Activated T-helper 1 cell treated with anti-CD3 and anti-CD28 coated beads, Interleukin-12 subunit alpha, Interleukin-12 subunit beta, Interleukin-2, Interleukin-4 antibody, amounts not matched to agents 30 ng/mL and 10 ng/mL and 1 ng/mL, durations not matched to agents 14 hours and 24 hours and 36 hours (primary cell): Measurements from ENCODE around the gene ARHGEF26. TPM values are rescaled to one million over a fixed set of nuclear protein-coding genes. Genes with fewer than 3 reads are reported as not detected.

Experiments used
- DNase-seq: peaks from one replicate; pipeline ENCODE4 v3.0.0; 2021; ENCODE audit warnings: low spot score
- H3K27ac Mint-ChIP-seq: one replicate; pipeline ENCODE4 v1.8.0; 2021; ENCODE audit warnings: mild to moderate bottlenecking, mixed read lengths
- H3K27me3 Mint-ChIP-seq: one replicate; pipeline ENCODE4 v1.8.0; 2022; ENCODE audit warnings: mild to moderate bottlenecking, moderate library complexity, mixed read lengths; ENCODE audit not compliant: insufficient read depth
- H3K36me3 Mint-ChIP-seq: one replicate; pipeline ENCODE4 v1.8.0; 2021; ENCODE audit warnings: low read depth, mixed read lengths
- H3K4me1 Mint-ChIP-seq: one replicate; pipeline ENCODE4 v1.8.0; 2021; ENCODE audit warnings: low read depth, mixed read lengths
- H3K4me3 Mint-ChIP-seq: one replicate; pipeline ENCODE4 v1.8.0; 2021; ENCODE audit warnings: mild to moderate bottlenecking, moderate library complexity, mixed read lengths
- H3K9me3 Mint-ChIP-seq: one replicate; pipeline ENCODE4 v1.8.0; 2021; ENCODE audit warnings: mixed read lengths
- intact Hi-C: fragments of 100-400 bp; cut with micrococcal nuclease; formaldehyde crosslinking; loops from one replicate; pipeline ENCODE4 v1.15.1; 2024
- total RNA-seq: library from RNA; stranded (reverse); gene quantifications from 2 replicates; pipeline ENCODE4 v1.2.3, GENCODE V29; 2022

ARHGEF26 gene
- total RNA-seq, 1 donor from 2014 or later = not detected

GRCh38 chr3:154098376-154098775 lies 22.8 kb upstream of the ARHGEF26 start:
- Mint-ChIP-seq H3K4me1 (no peaks in the 10 kb centered on the region), H3K9me3 (no peaks in the 10 kb centered on the region), H3K36me3 (no peaks in the 10 kb centered on the region), H3K27ac (no peak overlapping the region), H3K27me3 (no peaks in the 10 kb centered on the region), H3K4me3 (no peak overlapping the region)
- intact Hi-C loops = no loop called here
- DNase-seq = no peak

DNA sequence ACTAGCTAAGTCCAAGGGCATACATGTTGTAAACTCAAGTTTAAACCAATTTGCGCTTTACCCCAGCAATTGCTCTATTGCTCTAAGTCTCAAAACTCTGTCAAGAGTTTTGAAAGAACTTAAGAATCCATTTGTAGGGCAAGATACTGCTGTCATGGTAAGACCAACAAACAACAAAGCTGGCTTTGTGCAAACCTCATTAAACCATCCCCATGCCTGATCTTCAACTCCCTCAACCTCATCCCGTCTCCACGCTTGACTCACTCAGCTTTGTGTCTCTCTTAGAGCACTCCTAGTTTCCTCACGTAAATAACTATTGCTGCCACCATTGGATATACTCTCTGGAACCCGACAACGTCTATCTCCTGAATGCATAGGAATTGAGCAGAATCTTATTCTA lies 20.6 kb upstream of the ARHGEF26 start:
- H3K27ac Mint-ChIP-seq = no peak overlapping the region

DNA sequence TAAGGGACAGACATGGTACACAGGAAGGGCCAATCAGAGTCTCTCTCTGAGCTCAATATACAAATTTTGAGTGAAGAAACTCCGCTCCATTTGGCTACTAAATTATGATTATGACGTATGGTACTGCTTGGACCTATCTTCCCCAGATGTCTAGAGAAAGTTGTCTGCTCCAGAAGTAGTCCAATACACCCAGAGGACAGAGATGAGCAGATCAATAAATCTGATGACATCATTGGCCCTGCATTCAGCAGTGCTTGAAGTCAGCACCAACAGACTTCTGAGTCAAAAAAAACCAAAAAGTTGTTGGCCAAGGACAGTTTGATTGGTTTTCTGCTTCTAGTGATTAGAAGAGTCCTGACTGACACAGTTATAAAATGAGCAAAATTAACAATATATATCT lies 19.9 kb upstream of the ARHGEF26 start:
- Mint-ChIP-seq H3K4me3 (no peak overlapping the region), H3K36me3 (no peaks in the 10 kb centered on the region), H3K27me3 (no peaks in the 10 kb centered on the region), H3K9me3 (no peaks in the 10 kb centered on the region), H3K27ac (no peak overlapping the region), H3K4me1 (no peaks in the 10 kb centered on the region)
- DNase-seq = no peak
- intact Hi-C loops = no loop called here

More for the DNA sequence above, 20.6 kb upstream of the ARHGEF26 start:
- intact Hi-C loops = no loop called here
- Mint-ChIP-seq H3K4me1 (no peaks in the 10 kb centered on the region), H3K4me3 (no peak overlapping the region), H3K36me3 (no peaks in the 10 kb centered on the region), H3K9me3 (no peaks in the 10 kb centered on the region), H3K27me3 (no peaks in the 10 kb centered on the region)
- DNase-seq = no peak

- Mint-ChIP-seq H3K27ac (no peak overlapping the region), H3K36me3 (no peaks in the 10 kb centered on the region), H3K27me3 (no peaks in the 10 kb centered on the region), H3K4me3 (no peak overlapping the region), H3K4me1 (no peaks in the 10 kb centered on the region), H3K9me3 (no peaks in the 10 kb centered on the region)
- intact Hi-C loops = no loop called here
- no peak for DNase-seq
Measured at GRCh38 chr3:154102225-154102624, 19.0 kb upstream of the ARHGEF26 start.

- intact Hi-C loops = no loop called here
- no peak for DNase-seq
- H3K36me3 Mint-ChIP-seq = no peaks in the 10 kb centered on the region
Measured at GRCh38 chr3:154105218-154105975, 15.8 kb upstream of the ARHGEF26 start.

DNA sequence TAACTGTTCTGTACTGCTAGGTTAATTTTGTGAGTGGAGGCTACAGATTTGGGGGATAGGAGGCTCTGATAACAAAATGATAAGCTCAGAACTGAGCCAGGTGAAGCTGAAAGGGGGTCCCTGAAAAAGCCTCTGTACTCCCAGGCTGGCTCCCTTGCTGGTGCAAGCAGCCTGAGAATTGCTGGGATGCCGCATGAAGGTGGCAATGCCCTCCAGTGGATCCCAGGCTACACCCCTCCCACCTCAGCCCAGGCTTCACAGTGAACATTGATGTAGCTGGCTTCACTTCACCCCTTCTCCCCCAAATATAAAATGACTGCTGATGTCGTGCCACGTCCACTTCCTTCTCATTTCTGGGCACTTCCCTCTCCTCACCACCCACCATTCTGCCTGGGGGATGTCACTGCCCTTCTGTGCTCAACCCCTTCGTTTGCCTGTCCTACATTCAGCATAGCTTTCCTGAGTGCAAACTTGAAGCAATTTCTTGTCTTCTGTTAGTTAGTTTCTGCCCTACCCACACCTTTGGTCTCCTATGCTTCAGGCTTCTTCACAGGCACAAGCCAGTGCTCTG lies 9.7 kb upstream of the ARHGEF26 start:
- no peaks in the 10 kb centered on the region for H3K36me3 Mint-ChIP-seq
- no peak overlapping the region for H3K4me3 Mint-ChIP-seq
- H3K9me3 Mint-ChIP-seq = no peaks in the 10 kb centered on the region
- intact Hi-C loops = no loop called here
- H3K27me3 Mint-ChIP-seq = peaks cover 2% of the 10 kb centered on the region
- H3K4me1 Mint-ChIP-seq = no peaks in the 10 kb centered on the region
- H3K27ac Mint-ChIP-seq = no peak overlapping the region
- DNase-seq = no peak

More at GRCh38 chr3:154105218-154105975, 15.8 kb upstream of the ARHGEF26 start:
- peaks cover 2% of the 10 kb centered on the region for H3K27me3 Mint-ChIP-seq
- no peak overlapping the region for H3K27ac Mint-ChIP-seq
- no peak overlapping the region for H3K4me3 Mint-ChIP-seq
- no peaks in the 10 kb centered on the region for H3K4me1 Mint-ChIP-seq
- no peaks in the 10 kb centered on the region for H3K9me3 Mint-ChIP-seq

DNA sequence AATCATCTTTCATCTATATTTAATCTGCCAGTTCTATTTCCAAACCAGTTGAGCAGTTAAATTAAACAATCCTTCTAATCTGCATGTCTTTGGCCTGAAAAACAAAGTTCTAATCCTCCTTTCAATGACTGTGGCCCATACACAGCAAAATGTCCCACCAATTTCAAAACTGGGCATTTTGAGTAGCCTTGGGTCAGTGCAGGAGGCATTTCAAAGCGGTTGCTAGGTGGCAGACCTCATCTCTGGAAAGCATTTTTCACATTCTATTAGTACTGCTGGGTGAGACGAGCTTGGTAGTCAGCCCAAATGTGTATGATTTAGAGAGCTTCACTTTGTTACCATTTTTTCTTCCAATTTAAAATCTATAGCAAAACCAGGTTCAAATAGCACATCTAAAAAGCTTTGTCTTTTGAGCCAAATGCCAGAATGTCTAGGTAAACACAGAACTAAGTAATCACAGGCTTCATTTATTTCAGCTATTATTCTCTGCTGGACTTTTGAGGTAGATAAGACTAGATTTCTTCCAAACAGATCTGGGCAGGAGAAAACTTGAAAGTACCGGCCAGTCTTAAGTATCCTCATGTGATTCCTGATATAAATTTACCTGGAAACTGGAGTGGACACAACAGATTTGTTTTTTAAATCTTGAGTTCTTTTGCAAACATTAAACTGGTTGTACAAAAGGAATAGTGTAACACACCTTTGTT lies 8.9 kb upstream of the ARHGEF26 start:
- H3K4me1 Mint-ChIP-seq = no peaks in the 10 kb centered on the region
- H3K4me3 Mint-ChIP-seq = no peak overlapping the region
- no peaks in the 10 kb centered on the region for H3K9me3 Mint-ChIP-seq
- DNase-seq = no peak
- intact Hi-C loops = no loop called here
- no peaks in the 10 kb centered on the region for H3K36me3 Mint-ChIP-seq
- peaks cover 6% of the 10 kb centered on the region for H3K27me3 Mint-ChIP-seq
- no peak overlapping the region for H3K27ac Mint-ChIP-seq

- intact Hi-C loops = no loop called here
- H3K4me1 Mint-ChIP-seq = no peaks in the 10 kb centered on the region
- DNase-seq = no peak
- no peaks in the 10 kb centered on the region for H3K9me3 Mint-ChIP-seq
- no peak overlapping the region for H3K27ac Mint-ChIP-seq
- H3K4me3 Mint-ChIP-seq = no peak overlapping the region
- H3K36me3 Mint-ChIP-seq = no peaks in the 10 kb centered on the region
- peaks cover 10% of the 10 kb centered on the region for H3K27me3 Mint-ChIP-seq
Measured at GRCh38 chr3:154113609-154114008, 7.6 kb upstream of the ARHGEF26 start.

- Mint-ChIP-seq H3K4me1 (no peaks in the 10 kb centered on the region), H3K9me3 (no peaks in the 10 kb centered on the region), H3K36me3 (no peaks in the 10 kb centered on the region), H3K27ac (no peak overlapping the region), H3K27me3 (peaks cover 26% of the 10 kb centered on the region), H3K4me3 (no peak overlapping the region)
- DNase-seq = no peak
- intact Hi-C loops = no loop called here
Measured at GRCh38 chr3:154115332-154115731, 5.9 kb upstream of the ARHGEF26 start.

DNA sequence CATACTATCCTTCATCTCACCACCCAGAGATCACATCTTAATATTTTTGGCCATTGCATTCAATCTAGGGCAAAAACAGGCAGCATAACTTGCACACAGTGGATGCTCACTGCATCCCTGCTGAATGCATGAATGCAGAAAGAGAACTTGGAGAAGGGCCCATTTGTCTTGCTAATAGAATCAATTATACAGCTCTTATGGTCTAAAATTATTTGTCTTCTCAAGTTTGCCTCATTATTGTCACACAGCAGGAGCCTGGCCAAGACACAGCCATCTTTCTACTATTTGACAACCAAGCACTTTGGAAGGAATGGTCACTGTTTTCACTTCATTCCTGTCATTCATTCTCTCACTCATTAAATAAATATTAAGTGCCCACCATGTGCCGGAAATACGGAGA lies 1.2 kb upstream of the ARHGEF26 start:
- Mint-ChIP-seq H3K27me3 (peaks cover 63% of the 10 kb centered on the region), H3K9me3 (no peaks in the 10 kb centered on the region), H3K36me3 (peaks cover 4% of the 10 kb centered on the region), H3K4me1 (peaks cover 18% of the 10 kb centered on the region), H3K27ac (no peak overlapping the region), H3K4me3 (no peak overlapping the region)
- no peak for DNase-seq
- intact Hi-C loops = loop anchor here (5.0 kb wide), 1 partner anchor 117 kb away; no protein-coding TSS in a partner anchor

DNA sequence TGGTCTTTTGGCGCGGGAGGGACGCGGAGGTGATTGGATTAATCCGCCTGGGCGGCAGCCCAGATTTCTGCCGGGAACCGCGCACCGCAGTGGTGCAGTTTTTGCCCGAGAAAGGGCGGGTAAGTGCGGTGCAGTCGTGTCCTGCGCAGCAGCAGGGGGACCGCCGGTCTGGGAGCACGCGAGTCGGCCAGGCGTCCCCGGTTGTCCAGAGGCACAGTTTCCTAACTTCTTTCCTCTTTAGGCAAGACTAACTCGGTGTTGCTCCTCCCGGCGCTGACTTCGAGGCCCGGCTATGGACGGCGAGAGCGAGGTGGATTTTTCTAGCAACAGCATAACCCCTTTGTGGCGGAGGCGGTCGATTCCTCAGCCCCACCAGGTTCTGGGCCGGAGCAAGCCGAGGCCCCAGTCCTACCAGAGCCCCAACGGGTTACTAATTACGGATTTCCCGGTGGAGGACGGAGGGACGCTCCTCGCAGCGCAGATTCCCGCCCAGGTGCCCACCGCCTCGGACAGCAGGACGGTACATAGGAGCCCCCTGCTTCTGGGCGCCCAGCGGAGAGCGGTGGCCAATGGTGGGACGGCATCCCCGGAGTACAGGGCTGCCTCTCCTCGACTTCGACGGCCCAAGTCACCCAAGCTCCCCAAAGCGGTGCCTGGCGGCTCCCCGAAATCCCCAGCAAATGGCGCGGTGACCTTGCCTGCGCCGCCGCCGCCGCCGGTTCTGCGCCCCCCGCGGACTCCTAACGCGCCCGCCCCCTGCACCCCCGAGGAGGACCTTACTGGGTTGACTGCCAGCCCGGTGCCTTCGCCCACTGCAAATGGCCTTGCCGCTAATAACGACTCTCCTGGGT lies 736 bp downstream of the ARHGEF26 start:
- Mint-ChIP-seq H3K4me3 (peak overlapping the region; percentile 79), H3K27ac (peak overlapping the region; percentile 7), H3K27me3 (peaks cover 70% of the 10 kb centered on the region), H3K36me3 (peaks cover 4% of the 10 kb centered on the region), H3K9me3 (no peaks in the 10 kb centered on the region), H3K4me1 (peaks cover 18% of the 10 kb centered on the region)
- intact Hi-C loops = loop anchor here (5.0 kb wide), 1 partner anchor 115 kb away; no protein-coding TSS in a partner anchor
- DNase-seq = peak; percentile 7

GRCh38 chr3:154122552-154122911 lies 1.3 kb downstream of the ARHGEF26 start:
- intact Hi-C loops = loop anchor here (5.0 kb wide), 1 partner anchor 115 kb away; no protein-coding TSS in a partner anchor
- H3K27me3 Mint-ChIP-seq = peaks cover 66% of the 10 kb centered on the region
- peaks cover 4% of the 10 kb centered on the region for H3K36me3 Mint-ChIP-seq
- H3K27ac Mint-ChIP-seq = no peak overlapping the region
- no peak for DNase-seq
- H3K4me3 Mint-ChIP-seq = peak overlapping the region; percentile 51
- H3K9me3 Mint-ChIP-seq = no peaks in the 10 kb centered on the region
- H3K4me1 Mint-ChIP-seq = peaks cover 18% of the 10 kb centered on the region
